ENCODE results near the gene SOX3.

Gene SOX3

DNA sequence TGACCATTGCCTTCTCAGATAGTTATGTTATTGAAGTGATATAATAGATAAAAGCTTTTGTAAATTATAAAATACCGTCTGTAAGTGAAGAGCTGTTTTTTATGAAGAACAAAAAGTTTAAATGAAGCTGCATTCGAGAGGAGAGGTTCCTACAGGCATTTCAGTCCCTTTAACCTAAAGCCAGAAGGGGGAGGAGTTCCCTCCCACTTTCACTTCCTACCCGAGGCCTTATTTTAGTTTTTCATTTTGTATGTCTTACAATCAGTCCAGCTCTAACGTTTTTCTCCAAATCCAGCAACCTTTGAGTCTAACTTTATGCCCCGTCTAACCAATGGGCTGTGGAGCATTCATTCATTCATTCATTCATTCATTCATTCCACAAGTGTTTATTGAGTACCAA lies 16.5 kb upstream of the SOX3 start:
- Histone ChIP-seq H3K36me3 (ENCODE audit: control insufficient read depth, insufficient read depth, low read length) (no peaks in the 10 kb centered on the region), H3K4me3 (replicated peaks; ENCODE audit: low read depth, low read length) (no peak overlapping the region), H3K27me3 (replicated peaks; ENCODE audit: control insufficient read depth, insufficient read depth, low read length) (no peaks in the 10 kb centered on the region)
- no peak for DNase-seq (ENCODE audit: extremely low read depth, insufficient read length)
- TF ChIP-seq, protein P1, sequence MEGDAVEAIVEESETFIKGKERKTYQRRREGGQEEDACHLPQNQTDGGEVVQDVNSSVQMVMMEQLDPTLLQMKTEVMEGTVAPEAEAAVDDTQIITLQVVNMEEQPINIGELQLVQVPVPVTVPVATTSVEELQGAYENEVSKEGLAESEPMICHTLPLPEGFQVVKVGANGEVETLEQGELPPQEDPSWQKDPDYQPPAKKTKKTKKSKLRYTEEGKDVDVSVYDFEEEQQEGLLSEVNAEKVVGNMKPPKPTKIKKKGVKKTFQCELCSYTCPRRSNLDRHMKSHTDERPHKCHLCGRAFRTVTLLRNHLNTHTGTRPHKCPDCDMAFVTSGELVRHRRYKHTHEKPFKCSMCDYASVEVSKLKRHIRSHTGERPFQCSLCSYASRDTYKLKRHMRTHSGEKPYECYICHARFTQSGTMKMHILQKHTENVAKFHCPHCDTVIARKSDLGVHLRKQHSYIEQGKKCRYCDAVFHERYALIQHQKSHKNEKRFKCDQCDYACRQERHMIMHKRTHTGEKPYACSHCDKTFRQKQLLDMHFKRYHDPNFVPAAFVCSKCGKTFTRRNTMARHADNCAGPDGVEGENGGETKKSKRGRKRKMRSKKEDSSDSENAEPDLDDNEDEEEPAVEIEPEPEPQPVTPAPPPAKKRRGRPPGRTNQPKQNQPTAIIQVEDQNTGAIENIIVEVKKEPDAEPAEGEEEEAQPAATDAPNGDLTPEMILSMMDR (IDR thresholded peaks at IDR 0.05; ENCODE audit: insufficient read depth, low read length, poor library complexity, severe bottlenecking): no peak

DNA sequence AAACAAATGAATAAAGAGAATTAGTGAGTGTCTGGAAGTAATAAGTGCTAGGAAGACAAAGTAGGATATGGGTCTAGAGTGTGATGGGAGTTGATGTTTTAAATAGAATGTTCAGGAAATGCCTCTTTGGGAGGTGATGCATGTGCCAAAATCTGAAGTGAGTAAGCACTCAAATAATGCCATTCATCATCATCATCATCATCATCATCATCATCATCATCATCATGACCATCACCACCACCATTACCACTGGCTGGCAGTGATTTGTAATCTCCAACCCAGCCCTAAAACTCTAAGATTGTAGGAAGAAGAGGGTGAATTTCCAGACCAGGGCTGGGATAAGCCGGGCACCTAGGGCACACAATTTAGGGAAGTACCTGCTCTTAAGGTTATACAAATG lies 9.7 kb upstream of the SOX3 start:
- Histone ChIP-seq H3K36me3 (ENCODE audit: control insufficient read depth, insufficient read depth, low read length) (no peaks in the 10 kb centered on the region), H3K4me3 (replicated peaks; ENCODE audit: low read depth, low read length) (no peak overlapping the region), H3K27me3 (replicated peaks; ENCODE audit: control insufficient read depth, insufficient read depth, low read length) (no peaks in the 10 kb centered on the region)
- DNase-seq (ENCODE audit: extremely low read depth, insufficient read length): no peak
- TF ChIP-seq, protein P1 (IDR thresholded peaks at IDR 0.05; ENCODE audit: insufficient read depth, low read length, poor library complexity, severe bottlenecking): no peak

DNA sequence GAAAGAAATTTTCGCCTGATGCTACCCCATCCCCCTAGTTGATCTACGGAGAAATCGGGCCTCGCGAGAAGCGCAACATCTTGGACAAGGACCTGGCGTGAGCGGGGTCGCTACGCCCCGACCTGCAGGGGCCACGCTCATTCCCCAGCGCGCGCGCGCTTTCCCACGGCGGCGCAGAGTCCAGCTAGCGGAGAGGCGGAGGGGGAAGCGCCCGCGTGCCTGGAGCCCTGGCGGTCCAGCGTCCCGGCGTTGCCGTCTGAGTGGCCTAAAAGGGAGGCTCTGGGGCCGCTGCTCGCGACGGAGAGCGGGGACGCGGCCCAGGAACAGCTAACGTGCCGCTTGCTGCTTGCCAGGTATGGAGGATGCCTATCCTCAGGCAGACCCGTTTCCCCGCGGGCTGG lies 6.0 kb upstream of the SOX3 start:
- TF ChIP-seq, protein P1 (IDR thresholded peaks at IDR 0.05; ENCODE audit: insufficient read depth, low read length, poor library complexity, severe bottlenecking): no peak
- Histone ChIP-seq H3K36me3 (ENCODE audit: control insufficient read depth, insufficient read depth, low read length) (no peaks in the 10 kb centered on the region), H3K4me3 (replicated peaks; ENCODE audit: low read depth, low read length) (no peak overlapping the region), H3K27me3 (replicated peaks; ENCODE audit: control insufficient read depth, insufficient read depth, low read length) (no peaks in the 10 kb centered on the region)
- no peak for DNase-seq (ENCODE audit: extremely low read depth, insufficient read length)

DNA sequence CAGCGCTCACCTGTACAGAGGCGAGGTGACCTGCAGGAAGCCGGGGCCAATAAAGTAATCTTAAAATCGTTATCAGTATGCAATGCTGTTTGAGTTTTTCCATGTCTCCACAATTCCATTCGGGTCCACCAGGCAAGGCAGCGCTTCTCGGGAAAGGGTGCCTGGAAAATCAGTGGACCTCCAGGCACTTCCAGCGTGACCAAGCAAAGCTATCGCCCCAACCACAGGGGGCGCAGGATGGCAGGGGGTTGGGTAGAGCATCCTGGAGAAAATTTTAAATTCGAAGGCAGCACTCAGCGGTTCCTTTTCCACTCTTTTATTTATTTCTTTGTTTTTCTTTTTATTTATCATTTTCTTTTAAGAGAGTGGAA lies 5.4 kb upstream of the SOX3 start:
- TF ChIP-seq, protein P1 (IDR thresholded peaks at IDR 0.05; ENCODE audit: insufficient read depth, low read length, poor library complexity, severe bottlenecking): no peak
- DNase-seq (ENCODE audit: extremely low read depth, insufficient read length): no peak
- H3K27me3 ChIP-seq (replicated peaks; ENCODE audit: control insufficient read depth, insufficient read depth, low read length): no peaks in the 10 kb centered on the region
- H3K36me3 ChIP-seq (ENCODE audit: control insufficient read depth, insufficient read depth, low read length): no peaks in the 10 kb centered on the region
- H3K4me3 ChIP-seq (replicated peaks; ENCODE audit: low read depth, low read length): no peak overlapping the region

DNA sequence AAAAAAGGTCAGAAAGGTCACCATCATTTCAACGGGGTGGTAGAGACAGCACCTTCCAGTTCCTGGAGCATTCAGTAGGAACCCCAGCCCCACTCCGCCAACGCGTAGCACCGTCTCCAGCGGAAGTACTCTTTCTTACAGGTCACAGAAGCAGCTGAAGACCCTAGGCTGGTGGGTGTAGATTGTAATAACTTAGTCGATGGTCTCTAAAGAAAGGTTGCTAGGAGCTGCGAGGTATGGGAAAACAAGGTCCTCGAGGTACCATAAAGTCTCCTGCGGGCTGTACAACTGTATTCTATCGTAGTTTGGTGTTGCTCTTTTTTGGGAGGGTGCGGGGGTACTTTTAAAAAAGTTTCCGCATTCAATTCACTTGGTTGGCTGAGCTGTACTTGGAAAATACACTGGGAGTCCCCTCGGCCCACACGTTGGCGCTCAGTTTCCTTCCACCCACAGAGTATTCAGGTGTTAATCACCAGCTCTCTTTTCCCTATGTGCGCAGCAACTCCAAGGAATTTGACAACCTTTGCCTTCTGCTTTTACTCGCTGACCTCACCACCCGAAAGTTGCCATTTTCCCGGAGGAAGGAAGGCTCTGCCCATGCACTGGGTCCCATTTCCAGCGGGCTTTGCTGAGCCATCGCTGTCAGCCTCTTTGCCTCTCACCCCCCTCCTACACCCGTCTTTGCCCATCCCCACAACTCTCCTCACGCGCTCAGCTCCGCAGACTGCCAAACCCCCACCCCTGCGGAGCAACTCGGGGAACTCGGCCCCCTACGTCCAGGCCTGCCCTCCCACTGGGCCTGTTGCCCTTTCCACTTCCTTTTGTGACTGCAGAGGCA lies 4.8 kb upstream of the SOX3 start:
- DNase-seq (ENCODE audit: extremely low read depth, insufficient read length): no peak
- TF ChIP-seq, protein P1 (IDR thresholded peaks at IDR 0.05; ENCODE audit: insufficient read depth, low read length, poor library complexity, severe bottlenecking): no peak
- H3K36me3 ChIP-seq (ENCODE audit: control insufficient read depth, insufficient read depth, low read length): no peaks in the 10 kb centered on the region
- no peaks in the 10 kb centered on the region for H3K27me3 ChIP-seq (replicated peaks; ENCODE audit: control insufficient read depth, insufficient read depth, low read length)
- H3K4me3 ChIP-seq (replicated peaks; ENCODE audit: low read depth, low read length): no peak overlapping the region

All from GM06990 (cell line).